ENCODE measurements around the gene SCAF1.
A peak's percentile ranks its signal among the peaks of the same experiment; 100 is the strongest.

Gene SCAF1, protein sequence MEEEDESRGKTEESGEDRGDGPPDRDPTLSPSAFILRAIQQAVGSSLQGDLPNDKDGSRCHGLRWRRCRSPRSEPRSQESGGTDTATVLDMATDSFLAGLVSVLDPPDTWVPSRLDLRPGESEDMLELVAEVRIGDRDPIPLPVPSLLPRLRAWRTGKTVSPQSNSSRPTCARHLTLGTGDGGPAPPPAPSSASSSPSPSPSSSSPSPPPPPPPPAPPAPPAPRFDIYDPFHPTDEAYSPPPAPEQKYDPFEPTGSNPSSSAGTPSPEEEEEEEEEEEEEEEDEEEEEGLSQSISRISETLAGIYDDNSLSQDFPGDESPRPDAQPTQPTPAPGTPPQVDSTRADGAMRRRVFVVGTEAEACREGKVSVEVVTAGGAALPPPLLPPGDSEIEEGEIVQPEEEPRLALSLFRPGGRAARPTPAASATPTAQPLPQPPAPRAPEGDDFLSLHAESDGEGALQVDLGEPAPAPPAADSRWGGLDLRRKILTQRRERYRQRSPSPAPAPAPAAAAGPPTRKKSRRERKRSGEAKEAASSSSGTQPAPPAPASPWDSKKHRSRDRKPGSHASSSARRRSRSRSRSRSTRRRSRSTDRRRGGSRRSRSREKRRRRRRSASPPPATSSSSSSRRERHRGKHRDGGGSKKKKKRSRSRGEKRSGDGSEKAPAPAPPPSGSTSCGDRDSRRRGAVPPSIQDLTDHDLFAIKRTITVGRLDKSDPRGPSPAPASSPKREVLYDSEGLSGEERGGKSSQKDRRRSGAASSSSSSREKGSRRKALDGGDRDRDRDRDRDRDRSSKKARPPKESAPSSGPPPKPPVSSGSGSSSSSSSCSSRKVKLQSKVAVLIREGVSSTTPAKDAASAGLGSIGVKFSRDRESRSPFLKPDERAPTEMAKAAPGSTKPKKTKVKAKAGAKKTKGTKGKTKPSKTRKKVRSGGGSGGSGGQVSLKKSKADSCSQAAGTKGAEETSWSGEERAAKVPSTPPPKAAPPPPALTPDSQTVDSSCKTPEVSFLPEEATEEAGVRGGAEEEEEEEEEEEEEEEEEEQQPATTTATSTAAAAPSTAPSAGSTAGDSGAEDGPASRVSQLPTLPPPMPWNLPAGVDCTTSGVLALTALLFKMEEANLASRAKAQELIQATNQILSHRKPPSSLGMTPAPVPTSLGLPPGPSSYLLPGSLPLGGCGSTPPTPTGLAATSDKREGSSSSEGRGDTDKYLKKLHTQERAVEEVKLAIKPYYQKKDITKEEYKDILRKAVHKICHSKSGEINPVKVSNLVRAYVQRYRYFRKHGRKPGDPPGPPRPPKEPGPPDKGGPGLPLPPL

DNA sequence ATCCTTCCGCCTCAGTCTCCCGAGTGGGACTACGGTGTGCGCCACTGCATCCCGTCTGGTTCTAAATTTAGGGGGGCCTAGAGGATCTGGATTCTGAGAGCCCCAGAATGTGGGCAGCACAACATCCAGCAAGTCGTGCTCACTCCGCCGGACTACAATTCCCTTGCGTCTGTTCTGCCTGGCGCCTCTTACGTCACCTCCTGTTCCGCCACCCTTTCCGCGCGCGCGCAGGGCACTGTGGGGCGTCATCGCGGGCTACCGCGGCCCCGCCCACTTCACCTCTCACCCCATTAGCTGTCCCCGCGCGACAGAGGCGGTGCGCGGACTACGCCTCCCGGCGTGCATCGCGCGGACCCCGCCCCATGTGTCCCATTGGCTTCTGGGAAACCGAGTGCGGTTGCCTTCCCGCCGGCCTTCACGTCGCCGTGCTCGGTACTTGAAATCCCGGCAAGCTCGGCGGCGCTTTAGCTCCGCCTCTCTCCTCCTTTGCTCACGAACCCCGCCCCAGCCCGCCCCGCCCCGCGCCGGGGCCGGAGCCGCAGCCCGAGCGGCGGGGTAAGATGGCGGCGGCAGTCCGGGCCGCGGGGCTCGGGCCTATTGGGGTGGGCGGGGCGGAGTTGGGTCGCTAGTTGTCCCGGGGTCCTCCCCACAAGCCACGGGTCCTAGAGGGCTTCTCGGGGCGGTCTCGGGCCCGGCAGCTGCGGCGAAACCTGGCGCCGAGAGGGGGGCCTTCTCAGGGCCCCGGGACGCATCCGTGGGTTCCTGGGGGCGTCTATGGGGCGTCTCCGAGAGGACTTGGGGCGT, at the start of gene SCAF1:
Gene SCAF1, plus strand, starts transcription at position 522 of the 804 bp plus-strand sequence. CDS start 2,818 bp downstream, outside the sequence.
- DNase-seq = peak; percentile 99

GRCh38 chr19:49592486-49593232, 49.4 kb upstream of the SCAF1 start:
- no peak for DNase-seq

GRCh38 chr19:49593233-49594113, 48.5 kb upstream of the SCAF1 start:
- peak; percentile 93 for DNase-seq

DNA sequence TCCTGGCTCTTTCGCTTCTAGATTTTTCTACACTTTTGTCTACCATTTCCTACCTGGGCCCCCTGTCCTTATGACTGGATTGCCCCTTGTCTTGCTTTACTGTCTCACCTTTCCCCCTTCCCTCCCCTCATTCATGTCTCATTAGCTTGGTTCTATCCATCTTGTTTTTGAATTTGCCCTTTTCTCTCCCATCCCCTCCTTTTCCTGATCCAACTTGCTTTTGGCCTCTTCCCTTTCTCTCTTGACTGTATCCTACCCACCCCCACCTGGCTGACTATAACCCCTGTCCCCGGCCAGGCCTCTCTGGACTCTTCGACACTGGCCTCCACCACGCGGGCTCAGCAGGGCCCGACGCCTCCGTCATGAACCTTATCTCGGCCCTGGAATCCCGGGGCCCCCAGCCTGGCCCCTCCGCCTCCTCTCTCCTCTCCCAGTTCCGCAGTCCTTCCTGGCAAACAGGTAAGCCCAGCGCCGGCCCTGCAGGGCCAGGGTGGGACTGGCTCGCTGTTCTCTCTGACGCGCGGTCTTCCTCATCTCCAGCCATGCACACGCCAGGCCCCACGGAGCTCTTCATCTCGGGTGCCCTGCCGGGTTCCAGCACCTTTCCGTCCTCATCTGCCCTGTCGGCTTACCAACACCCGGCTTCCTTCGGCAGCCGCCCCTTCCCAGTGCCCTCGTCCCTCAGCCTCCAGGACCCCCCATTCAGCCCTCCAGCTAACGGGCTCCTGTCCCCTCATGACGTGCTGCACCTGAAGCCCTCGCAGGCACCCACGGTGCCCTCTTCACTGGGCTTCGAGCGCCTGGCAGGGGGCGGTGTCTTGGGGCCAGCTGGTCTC, 47.6 kb upstream of the SCAF1 start:
- DNase-seq = no peak

- DNase-seq = no peak
Measured at GRCh38 chr19:49594993-49595818, 46.8 kb upstream of the SCAF1 start.

GRCh38 chr19:49595819-49596404, 46.1 kb upstream of the SCAF1 start:
- no peak for DNase-seq

- no peak for DNase-seq
Measured at GRCh38 chr19:49596407-49596806, 45.6 kb upstream of the SCAF1 start.

DNA sequence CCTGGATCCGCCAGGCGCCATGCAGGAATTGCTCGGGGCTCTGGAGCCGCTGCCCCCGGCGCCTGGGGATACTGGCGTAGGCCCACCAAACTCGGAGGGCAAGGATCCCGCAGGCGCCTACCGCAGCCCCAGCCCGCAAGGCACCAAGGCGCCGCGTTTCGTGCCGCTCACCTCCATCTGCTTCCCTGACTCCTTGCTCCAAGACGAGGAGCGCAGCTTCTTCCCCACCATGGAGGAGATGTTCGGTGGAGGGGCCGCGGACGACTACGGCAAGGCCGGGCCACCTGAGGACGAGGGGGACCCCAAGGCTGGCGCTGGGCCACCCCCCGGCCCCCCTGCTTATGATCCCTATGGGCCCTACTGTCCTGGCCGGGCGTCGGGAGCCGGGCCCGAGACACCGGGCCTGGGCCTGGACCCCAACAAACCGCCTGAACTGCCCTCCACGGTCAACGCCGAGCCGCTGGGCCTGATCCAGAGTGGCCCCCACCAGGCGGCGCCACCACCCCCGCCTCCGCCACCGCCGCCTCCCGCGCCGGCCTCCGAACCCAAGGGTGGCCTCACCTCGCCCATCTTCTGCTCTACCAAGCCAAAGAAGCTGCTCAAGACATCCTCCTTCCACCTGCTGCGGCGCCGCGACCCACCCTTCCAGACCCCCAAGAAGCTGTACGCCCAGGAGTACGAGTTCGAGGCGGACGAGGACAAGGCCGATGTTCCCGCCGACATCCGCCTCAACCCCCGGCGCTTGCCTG, 44.9 kb upstream of the SCAF1 start:
- no peak for DNase-seq

DNA sequence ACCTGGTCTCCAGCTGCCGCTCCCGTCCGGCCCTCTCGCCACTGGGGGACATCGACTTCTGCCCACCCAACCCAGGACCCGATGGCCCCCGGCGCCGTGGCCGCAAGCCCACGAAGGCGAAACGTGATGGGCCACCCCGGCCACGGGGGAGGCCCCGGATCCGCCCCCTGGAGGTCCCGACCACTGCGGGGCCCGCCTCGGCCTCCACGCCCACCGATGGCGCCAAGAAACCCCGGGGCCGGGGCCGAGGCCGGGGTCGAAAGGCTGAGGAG, 44.4 kb upstream of the SCAF1 start:
- DNase-seq = no peak

GRCh38 chr19:49599378-49600295, 42.4 kb upstream of the SCAF1 start:
- no peak for DNase-seq

DNA sequence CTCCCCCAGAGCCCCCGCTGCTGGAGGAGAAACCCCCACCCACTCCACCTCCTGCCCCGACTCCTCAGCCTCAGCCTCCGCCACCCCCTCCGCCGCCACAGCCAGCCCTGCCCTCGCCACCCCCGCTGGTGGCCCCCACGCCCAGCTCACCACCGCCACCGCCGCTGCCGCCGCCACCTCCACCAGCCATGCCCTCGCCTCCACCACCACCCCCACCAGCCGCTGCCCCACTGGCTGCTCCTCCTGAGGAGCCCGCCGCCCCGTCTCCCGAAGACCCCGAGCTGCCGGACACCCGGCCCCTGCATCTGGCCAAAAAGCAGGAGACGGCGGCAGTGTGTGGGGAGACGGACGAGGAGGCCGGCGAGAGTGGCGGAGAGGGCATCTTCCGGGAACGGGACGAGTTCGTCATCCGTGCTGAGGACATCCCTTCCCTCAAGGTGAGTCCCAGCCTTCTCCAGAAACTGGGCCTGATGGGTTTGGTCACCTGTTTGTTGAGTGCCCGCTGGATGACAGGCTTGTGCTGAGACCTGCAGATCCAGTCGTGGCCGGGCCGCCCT, 40.4 kb upstream of the SCAF1 start:
- no peak for DNase-seq

DNA sequence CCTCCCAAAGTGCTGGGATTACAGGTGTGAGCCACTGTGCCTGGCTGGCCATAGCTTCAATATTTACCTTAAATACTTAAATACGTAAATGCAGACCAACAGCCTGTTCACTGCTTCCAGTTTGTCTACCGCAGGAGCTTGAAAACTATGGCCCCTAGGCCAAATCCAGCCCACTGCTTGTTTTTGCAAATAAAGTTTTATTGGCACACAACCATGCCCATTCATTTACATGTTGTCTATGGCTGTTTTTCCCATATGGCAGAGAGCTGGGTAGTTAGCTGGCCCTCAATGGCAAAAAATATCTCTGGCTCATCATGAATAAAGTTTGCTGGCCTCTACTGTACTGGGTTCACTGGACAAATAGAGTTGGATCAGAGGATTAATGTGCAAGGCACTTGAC, 39.2 kb upstream of the SCAF1 start:
- no peak for DNase-seq

DNA sequence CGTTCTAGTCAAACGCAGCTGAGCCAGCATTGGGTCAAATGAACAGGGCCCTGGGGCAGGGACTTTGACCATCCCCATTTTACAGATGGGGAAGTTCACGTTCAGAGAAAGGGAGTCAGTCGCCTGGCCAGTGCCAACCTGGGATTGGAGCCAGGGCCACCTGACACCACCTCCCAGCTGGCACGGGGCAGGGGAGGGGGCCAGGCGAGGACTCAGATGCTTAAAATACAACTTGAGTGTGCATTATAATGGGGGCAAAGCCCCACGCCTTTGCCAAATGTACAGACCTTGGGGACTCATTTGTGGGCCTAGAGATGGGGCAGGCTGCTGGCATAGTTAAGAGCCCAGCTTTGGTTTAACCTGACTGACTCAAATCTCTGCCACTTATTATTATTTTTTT, 36.4 kb upstream of the SCAF1 start:
- no peak for DNase-seq

DNA sequence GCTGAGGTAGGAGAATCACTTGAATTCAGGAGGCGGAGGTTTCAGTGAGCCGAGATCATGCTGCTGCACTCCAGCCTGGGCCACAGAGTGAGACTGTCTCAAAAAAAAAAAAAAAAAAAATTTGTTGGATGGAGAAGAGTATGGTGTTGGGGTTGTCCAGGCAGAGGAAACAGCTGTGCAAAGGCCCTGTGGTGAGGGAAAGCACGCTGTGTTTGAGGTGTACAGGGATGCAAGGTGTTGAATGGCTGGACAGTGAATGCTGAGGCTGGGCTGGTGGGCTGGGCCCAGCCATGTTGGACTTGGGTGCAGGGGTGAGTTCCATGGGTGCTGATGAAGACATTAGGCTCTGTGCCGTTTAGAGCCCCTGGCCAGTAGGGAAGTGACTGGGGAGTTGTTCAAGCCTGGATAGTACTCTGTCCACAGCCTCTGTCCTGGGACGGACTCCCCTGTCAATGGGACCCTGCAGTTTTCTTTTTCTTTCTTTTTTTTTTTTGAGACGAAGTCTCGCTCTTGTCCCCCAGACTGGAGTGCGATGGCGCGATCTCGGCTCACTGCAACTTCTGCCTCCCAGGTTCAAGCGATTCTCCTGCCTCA, 32.4 kb upstream of the SCAF1 start:
- no peak for DNase-seq

DNA sequence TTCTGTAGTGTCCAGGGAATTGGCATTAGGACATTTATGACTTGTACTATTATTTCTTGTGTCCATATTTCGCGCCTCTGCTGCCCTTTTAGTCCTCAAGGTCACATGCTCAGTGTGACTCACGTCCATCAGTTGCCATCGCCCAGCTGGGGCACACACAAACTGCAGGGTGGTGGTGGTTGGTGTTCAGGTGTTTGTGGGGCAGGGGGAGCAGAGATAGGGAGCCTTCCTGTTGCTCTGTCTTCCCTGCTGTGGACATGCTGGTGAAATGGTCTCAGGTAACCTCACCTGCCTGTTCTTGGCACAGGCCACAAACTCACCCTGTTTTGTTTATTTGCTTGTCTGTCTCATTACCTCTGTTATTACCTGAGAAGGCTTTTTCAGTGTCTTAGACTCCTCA, 28.6 kb upstream of the SCAF1 start:
- DNase-seq = no peak

Measured in stimulated activated CD4-positive, alpha-beta T cell treated with anti-CD3 and anti-CD28 coated beads, Interleukin-4, amount 100 ng/mL, for 1 hour (primary cell).